WTC11 (cell line): ENCODE measurements around the gene STARD8. TPM values are rescaled to one million over a fixed set of nuclear protein-coding genes. Genes with fewer than 3 reads are reported as not detected.

Experiments
- ATAC-seq: fragments of 200-7000 bp; cut with Tn5 transposase; 2 replicates; pipeline ENCODE4 v1.10.0; 2021; ENCODE audit warnings: mild to moderate bottlenecking, moderate library complexity
- CTCF ChIA-PET: fragments of 300-600 bp; sonication (Branson Sonifier 250); formaldehyde crosslinking; loops from one replicate; lab custom pipeline; 2021; ENCODE audit warnings: antibody characterized with exemption; lab: Charles Lee
- POLR2A ChIA-PET: fragments of 350-600 bp; sonication (Branson Sonifier 250); formaldehyde crosslinking; loops from one replicate; lab custom pipeline; 2021; ENCODE audit warnings: antibody characterized with exemption; lab: Charles Lee
- DNase-seq: peaks from one replicate; pipeline ENCODE4 v3.0.0; 2021; ENCODE audit warnings: low spot score
- H3K27ac Mint-ChIP-seq: 2 replicates; pipeline ENCODE4 v1.8.0; 2021; ENCODE audit warnings: mixed read lengths
- H3K27me3 Mint-ChIP-seq: 2 replicates; pipeline ENCODE4 v1.8.0; 2021; ENCODE audit warnings: low read depth, mild to moderate bottlenecking, moderate library complexity, mixed read lengths
- H3K36me3 Mint-ChIP-seq: 2 replicates; pipeline ENCODE4 v1.8.0; 2021; ENCODE audit warnings: mixed read lengths
- H3K4me1 Mint-ChIP-seq: 2 replicates; pipeline ENCODE4 v1.8.0; 2022; ENCODE audit warnings: mixed read lengths
- H3K4me3 Mint-ChIP-seq: 2 replicates; pipeline ENCODE4 v1.8.0; 2021; ENCODE audit warnings: mild to moderate bottlenecking, moderate library complexity, mixed read lengths
- H3K9me3 Mint-ChIP-seq: 2 replicates; pipeline ENCODE4 v1.8.0; 2021; ENCODE audit warnings: mixed read lengths
- ELF4 ChIP-seq: sonication (generic); formaldehyde crosslinking; IDR thresholded peaks from 2 replicates; pipeline ENCODE4 v1.8.1; 2022; ENCODE audit warnings: low read depth, mild to moderate bottlenecking, moderate library complexity, missing genetic modification reagents
- FOXP4 ChIP-seq: sonication (generic); formaldehyde crosslinking; IDR thresholded peaks from 2 replicates; pipeline ENCODE4 v1.8.0; 2022; ENCODE audit warnings: mild to moderate bottlenecking, missing genetic modification reagents
- JAZF1 ChIP-seq: fragments of 250-450 bp; sonication (Bioruptor Pico); IDR thresholded peaks from 2 replicates; pipeline ENCODE4 v1.9.0; 2021; ENCODE audit warnings: moderate library complexity, mild to moderate bottlenecking, inconsistent platforms
- MYBL2 ChIP-seq: sonication (generic); formaldehyde crosslinking; IDR thresholded peaks from 2 replicates; pipeline ENCODE4 v1.8.1; 2023; ENCODE audit warnings: mild to moderate bottlenecking, moderate library complexity, missing genetic modification reagents
- SMAD3 ChIP-seq: sonication (generic); formaldehyde crosslinking; IDR thresholded peaks from 2 replicates; pipeline ENCODE4 v1.8.0; 2022; ENCODE audit warnings: missing genetic modification reagents, mild to moderate bottlenecking, borderline replicate concordance
- SP1 ChIP-seq: sonication (generic); formaldehyde crosslinking; conservative IDR thresholded peaks from 2 replicates; pipeline ENCODE4 v1.8.1; 2022; ENCODE audit warnings: missing genetic modification reagents
- ZNF121 ChIP-seq: sonication (generic); formaldehyde crosslinking; IDR thresholded peaks from 2 replicates; pipeline ENCODE4 v1.8.0; 2023; ENCODE audit warnings: missing genetic modification reagents
- ZNF317 ChIP-seq: sonication (generic); formaldehyde crosslinking; IDR thresholded peaks from 2 replicates; pipeline ENCODE4 v1.8.1; 2023; ENCODE audit warnings: low read depth, mild to moderate bottlenecking, moderate library complexity, missing genetic modification reagents, borderline replicate concordance
- ZNF416 ChIP-seq: fragments of 250-450 bp; sonication (Bioruptor Pico); IDR thresholded peaks from 2 replicates; pipeline ENCODE4 v1.9.0; 2021; ENCODE audit warnings: mild to moderate bottlenecking, inconsistent platforms
- ZNF532 ChIP-seq: fragments of 250-450 bp; sonication (Bioruptor Pico); IDR thresholded peaks from 2 replicates; pipeline ENCODE4 v1.9.0; 2021; ENCODE audit warnings: mild to moderate bottlenecking, borderline replicate concordance
- total RNA-seq: library from RNA; stranded (reverse); gene quantifications from 3 replicates; pipeline ENCODE4 v1.2.3, GENCODE V29; 2021
- TF ChIP-seq, protein P1 (sequence below): sonication (generic); formaldehyde crosslinking; IDR thresholded peaks from 2 replicates; pipeline ENCODE4 v1.8.0; 2023; ENCODE audit warnings: missing genetic modification reagents, mild to moderate bottlenecking, borderline replicate concordance
- TF ChIP-seq, protein P2 (sequence below): fragments of 250-450 bp; sonication (Bioruptor Pico); IDR thresholded peaks from 2 replicates; pipeline ENCODE4 v1.8.0; 2021; ENCODE audit warnings: mild to moderate bottlenecking
- TF ChIP-seq, protein P3 (sequence below): fragments of 200-600 bp; IDR thresholded peaks from 2 replicates; pipeline ENCODE4 v1.8.0; 2022; ENCODE audit warnings: antibody characterized with exemption

Gene STARD8
- total RNA-seq, 1 experiment from 2014 or later, result 8.5 TPM

GRCh38 chrX:68665502-68665901, 18.0 kb downstream of the STARD8 start:
- H3K27ac Mint-ChIP-seq, result no peak overlapping the region
- no peak overlapping the region for H3K4me3 Mint-ChIP-seq
- no peaks in the 10 kb centered on the region for H3K9me3 Mint-ChIP-seq
- H3K4me1 Mint-ChIP-seq, result peaks cover 12% of the 10 kb centered on the region
- no peaks in the 10 kb centered on the region for H3K36me3 Mint-ChIP-seq
- ChIA-PET POLR2A (no interaction called here), CTCF (interaction anchor here (1.1 to 1.8 kb wide), 2 partner anchors 11 to 45 kb away, joined by 4 to 5 read pairs; no protein-coding TSS in a partner anchor)
- TF ChIP-seq, protein P1, sequence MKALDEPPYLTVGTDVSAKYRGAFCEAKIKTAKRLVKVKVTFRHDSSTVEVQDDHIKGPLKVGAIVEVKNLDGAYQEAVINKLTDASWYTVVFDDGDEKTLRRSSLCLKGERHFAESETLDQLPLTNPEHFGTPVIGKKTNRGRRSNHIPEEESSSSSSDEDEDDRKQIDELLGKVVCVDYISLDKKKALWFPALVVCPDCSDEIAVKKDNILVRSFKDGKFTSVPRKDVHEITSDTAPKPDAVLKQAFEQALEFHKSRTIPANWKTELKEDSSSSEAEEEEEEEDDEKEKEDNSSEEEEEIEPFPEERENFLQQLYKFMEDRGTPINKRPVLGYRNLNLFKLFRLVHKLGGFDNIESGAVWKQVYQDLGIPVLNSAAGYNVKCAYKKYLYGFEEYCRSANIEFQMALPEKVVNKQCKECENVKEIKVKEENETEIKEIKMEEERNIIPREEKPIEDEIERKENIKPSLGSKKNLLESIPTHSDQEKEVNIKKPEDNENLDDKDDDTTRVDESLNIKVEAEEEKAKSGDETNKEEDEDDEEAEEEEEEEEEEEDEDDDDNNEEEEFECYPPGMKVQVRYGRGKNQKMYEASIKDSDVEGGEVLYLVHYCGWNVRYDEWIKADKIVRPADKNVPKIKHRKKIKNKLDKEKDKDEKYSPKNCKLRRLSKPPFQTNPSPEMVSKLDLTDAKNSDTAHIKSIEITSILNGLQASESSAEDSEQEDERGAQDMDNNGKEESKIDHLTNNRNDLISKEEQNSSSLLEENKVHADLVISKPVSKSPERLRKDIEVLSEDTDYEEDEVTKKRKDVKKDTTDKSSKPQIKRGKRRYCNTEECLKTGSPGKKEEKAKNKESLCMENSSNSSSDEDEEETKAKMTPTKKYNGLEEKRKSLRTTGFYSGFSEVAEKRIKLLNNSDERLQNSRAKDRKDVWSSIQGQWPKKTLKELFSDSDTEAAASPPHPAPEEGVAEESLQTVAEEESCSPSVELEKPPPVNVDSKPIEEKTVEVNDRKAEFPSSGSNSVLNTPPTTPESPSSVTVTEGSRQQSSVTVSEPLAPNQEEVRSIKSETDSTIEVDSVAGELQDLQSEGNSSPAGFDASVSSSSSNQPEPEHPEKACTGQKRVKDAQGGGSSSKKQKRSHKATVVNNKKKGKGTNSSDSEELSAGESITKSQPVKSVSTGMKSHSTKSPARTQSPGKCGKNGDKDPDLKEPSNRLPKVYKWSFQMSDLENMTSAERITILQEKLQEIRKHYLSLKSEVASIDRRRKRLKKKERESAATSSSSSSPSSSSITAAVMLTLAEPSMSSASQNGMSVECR, result no peak
- TF ChIP-seq JAZF1 (no peak), SMAD3 (CRISPR knock-in tag) (no peak), ZNF532 (no peak), SP1 (CRISPR knock-in tag) (no peak)
- TF ChIP-seq, all 79 proteins: peak for 0
- ATAC-seq (peak; percentile 44; the same call in 1 of the 2 replicates), DNase-seq (no peak)
- H3K27me3 Mint-ChIP-seq, result peaks cover 2% of the 10 kb centered on the region; the same call in 1 of the 2 replicates

DNA sequence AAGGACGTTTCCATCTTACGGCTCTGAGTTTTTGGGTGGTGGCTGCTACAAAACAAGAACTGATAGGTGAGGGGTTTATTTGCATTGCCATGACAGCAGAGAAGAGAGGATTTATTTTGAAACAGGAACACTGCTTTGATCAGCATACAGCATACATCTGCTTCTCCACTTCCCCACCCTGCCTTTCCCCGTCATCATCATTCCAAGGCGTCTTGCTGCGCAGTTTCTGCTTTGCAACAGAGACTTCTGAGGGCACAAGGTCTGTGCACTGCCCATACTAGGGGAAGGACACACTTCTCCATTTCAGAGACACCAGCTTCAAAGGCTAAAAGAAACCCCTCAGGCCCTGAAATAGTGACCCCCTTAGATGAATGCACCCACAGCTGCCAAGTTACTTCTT, 19.1 kb downstream of the STARD8 start:
- no peak overlapping the region for H3K4me3 Mint-ChIP-seq
- peaks cover 13% of the 10 kb centered on the region for H3K4me1 Mint-ChIP-seq
- peaks cover 2% of the 10 kb centered on the region; the same call in 1 of the 2 replicates for H3K27me3 Mint-ChIP-seq
- ATAC-seq, result no peak
- no peak overlapping the region for H3K27ac Mint-ChIP-seq
- DNase-seq, result no peak
- CTCF ChIA-PET, result interaction anchor here (0.8 to 1.8 kb wide), 4 partner anchors 10 to 44 kb away, joined by 3 to 8 read pairs (median 4); no protein-coding TSS in a partner anchor
- POLR2A ChIA-PET, result no interaction called here
- H3K9me3 Mint-ChIP-seq, result 0 out of 2 replicates have a peak, but pooled peaks cover 3% of the 10 kb centered on the region
- H3K36me3 Mint-ChIP-seq, result no peaks in the 10 kb centered on the region
- TF ChIP-seq MYBL2 (CRISPR knock-in tag), result no peak
- TF ChIP-seq ZNF532, result no peak
- TF ChIP-seq ZNF121 (CRISPR knock-in tag), result no peak
- no peak for TF ChIP-seq ELF4 (CRISPR knock-in tag)
- TF ChIP-seq FOXP4, result no peak
- TF ChIP-seq, protein P2, sequence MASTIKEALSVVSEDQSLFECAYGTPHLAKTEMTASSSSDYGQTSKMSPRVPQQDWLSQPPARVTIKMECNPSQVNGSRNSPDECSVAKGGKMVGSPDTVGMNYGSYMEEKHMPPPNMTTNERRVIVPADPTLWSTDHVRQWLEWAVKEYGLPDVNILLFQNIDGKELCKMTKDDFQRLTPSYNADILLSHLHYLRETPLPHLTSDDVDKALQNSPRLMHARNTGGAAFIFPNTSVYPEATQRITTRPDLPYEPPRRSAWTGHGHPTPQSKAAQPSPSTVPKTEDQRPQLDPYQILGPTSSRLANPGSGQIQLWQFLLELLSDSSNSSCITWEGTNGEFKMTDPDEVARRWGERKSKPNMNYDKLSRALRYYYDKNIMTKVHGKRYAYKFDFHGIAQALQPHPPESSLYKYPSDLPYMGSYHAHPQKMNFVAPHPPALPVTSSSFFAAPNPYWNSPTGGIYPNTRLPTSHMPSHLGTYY (CRISPR knock-in tag), result no peak
- TF ChIP-seq ZNF416 (CRISPR knock-in tag), result no peak
- TF ChIP-seq, protein P3, sequence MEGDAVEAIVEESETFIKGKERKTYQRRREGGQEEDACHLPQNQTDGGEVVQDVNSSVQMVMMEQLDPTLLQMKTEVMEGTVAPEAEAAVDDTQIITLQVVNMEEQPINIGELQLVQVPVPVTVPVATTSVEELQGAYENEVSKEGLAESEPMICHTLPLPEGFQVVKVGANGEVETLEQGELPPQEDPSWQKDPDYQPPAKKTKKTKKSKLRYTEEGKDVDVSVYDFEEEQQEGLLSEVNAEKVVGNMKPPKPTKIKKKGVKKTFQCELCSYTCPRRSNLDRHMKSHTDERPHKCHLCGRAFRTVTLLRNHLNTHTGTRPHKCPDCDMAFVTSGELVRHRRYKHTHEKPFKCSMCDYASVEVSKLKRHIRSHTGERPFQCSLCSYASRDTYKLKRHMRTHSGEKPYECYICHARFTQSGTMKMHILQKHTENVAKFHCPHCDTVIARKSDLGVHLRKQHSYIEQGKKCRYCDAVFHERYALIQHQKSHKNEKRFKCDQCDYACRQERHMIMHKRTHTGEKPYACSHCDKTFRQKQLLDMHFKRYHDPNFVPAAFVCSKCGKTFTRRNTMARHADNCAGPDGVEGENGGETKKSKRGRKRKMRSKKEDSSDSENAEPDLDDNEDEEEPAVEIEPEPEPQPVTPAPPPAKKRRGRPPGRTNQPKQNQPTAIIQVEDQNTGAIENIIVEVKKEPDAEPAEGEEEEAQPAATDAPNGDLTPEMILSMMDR, result no peak
- no peak for TF ChIP-seq ZNF317 (CRISPR knock-in tag)
